GM21717 (cell line): ENCODE results near the gene PAM16.
A peak's percentile ranks its signal among the peaks of the same experiment; 100 is the strongest.

ENCODE experiments used
- ATAC-seq: cut with Tn5 transposase; IDR thresholded peaks from one replicate; pipeline ENCODE4 v1.9.1; 2021; ENCODE audit warnings: mild to moderate bottlenecking, moderate library complexity; ENCODE audit not compliant: unreplicated experiment

Gene PAM16

GRCh38 chr16:4307215-4308037 lies 43.7 kb downstream of the PAM16 start:
- ATAC-seq, result peak; percentile 76

GRCh38 chr16:4306470-4307214 lies 44.5 kb downstream of the PAM16 start:
- ATAC-seq, result no peak

GRCh38 chr16:4303973-4304372 lies 47.1 kb downstream of the PAM16 start:
- ATAC-seq, result no peak

GRCh38 chr16:4301968-4302367 lies 49.2 kb downstream of the PAM16 start:
- ATAC-seq, result no peak

- no peak for ATAC-seq
These were observed 49.9 kb downstream of the PAM16 start for GRCh38 chr16:4301177-4301576.

GRCh38 chr16:4298761-4299522 lies 52.2 kb downstream of the PAM16 start:
- ATAC-seq, result no peak

GRCh38 chr16:4297480-4297879 lies 53.6 kb downstream of the PAM16 start:
- no peak for ATAC-seq

GRCh38 chr16:4295581-4295980 lies 55.5 kb downstream of the PAM16 start:
- no peak for ATAC-seq

- no peak for ATAC-seq
These were observed 57.2 kb downstream of the PAM16 start for GRCh38 chr16:4293822-4294457.

GRCh38 chr16:4293181-4293716 lies 57.9 kb downstream of the PAM16 start:
- ATAC-seq, result no peak

GRCh38 chr16:4291699-4292098 lies 59.4 kb downstream of the PAM16 start:
- no peak for ATAC-seq
